GM19468 (cell line): ENCODE results near the gene TANGO6.

Experiments
- ATAC-seq: cut with Tn5 transposase; IDR thresholded peaks from one replicate; pipeline ENCODE4 v1.9.1; 2021; ENCODE audit warnings: mild to moderate bottlenecking, moderate library complexity, moderate number of reproducible peaks; ENCODE audit not compliant: unreplicated experiment; ENCODE audit errors: extremely low read depth

The TANGO6 gene

DNA sequence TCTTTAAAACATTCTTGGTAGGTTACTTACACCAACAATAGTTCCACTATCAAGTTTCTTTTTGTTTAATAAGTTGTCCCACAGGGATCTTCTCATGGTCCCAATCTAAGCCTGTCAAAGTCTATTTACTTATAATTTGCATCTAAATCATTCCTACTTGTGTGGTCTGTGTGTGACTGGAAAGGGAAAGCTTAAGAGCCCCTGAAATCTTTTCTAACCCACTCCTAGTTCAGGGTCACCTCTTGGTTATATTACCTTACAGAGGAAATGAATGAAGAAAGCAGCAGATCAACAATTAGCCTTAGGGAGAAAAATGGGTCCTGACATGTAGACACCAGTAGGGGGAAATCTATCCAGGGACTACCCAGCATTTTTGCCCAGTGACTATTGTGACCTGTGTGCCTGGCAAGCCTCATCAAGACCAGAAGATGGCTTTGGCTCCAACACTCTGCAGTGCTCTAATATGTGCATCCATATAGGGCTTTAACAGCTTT lies 151.7 kb downstream of the TANGO6 start:
- ATAC-seq, result no peak

DNA sequence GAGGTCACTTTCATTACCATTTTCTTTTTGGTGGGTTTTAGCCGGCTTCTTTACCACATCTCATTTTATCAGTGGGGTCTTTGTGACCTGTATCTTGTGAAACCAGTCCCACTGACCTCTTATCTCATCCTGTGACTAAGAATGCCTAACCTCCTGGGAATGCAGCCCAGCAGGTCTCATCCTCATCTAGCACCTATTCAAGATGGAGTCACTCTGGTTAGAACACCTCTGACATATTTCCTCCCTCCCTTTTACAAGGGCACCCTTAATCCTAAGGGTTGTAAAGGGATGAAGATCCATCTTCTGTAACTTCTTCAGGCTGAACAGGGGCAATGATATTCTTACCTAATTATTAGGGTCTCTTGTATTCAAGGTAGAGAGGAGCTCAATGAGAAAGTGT lies 154.2 kb downstream of the TANGO6 start:
- ATAC-seq, result no peak

GRCh38 chr16:68999114-68999513 lies 155.8 kb downstream of the TANGO6 start:
- no peak for ATAC-seq

- no peak for ATAC-seq
Measured at GRCh38 chr16:69003500-69003899, 160.2 kb downstream of the TANGO6 start.

- no peak for ATAC-seq
Measured at GRCh38 chr16:69005641-69006355, 162.5 kb downstream of the TANGO6 start.

GRCh38 chr16:69012906-69013305 lies 169.6 kb downstream of the TANGO6 start:
- no peak for ATAC-seq

- ATAC-seq, result no peak
Measured at GRCh38 chr16:69013991-69014390, 170.7 kb downstream of the TANGO6 start.

GRCh38 chr16:69014811-69015210 lies 171.5 kb downstream of the TANGO6 start:
- no peak for ATAC-seq

DNA sequence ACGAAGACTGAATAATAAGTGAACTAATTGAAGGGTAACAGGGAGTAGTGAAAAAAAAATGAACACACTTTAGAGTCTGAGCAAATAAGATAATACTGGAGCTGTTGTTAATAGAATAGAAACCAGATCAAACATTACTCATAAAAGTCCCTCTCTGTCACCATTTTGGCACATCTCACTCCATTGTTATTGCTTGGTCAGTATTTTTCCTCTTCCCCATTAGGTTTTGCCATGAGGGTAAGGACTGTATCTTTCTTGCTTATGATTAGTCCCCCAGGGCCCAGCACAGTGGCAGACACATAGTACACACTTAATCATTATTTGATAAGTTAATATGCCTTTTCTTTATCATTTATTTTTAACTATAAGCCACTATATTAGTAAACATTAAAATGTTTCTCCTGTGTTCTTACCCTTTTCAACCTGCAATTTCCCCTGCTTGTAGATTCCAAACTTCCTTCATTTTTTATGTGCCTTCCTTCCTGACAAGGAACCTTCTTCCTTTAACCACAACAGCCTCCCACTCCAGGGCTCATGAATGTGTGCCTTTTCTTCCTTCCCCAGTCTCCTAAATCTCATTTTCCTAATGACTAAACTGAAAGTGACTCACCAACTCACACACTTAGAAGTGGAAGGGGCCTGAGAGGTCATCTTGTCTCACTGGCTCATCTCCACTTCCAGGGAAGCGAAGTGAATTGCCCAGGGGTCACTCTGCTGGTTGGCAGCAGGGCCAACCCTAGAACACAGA lies 173.9 kb downstream of the TANGO6 start:
- no peak for ATAC-seq

GRCh38 chr16:69019811-69020210 lies 176.5 kb downstream of the TANGO6 start:
- ATAC-seq, result no peak

GRCh38 chr16:69029121-69029520 lies 185.8 kb downstream of the TANGO6 start:
- no peak for ATAC-seq

GRCh38 chr16:69031877-69032301 lies 188.6 kb downstream of the TANGO6 start:
- no peak for ATAC-seq

DNA sequence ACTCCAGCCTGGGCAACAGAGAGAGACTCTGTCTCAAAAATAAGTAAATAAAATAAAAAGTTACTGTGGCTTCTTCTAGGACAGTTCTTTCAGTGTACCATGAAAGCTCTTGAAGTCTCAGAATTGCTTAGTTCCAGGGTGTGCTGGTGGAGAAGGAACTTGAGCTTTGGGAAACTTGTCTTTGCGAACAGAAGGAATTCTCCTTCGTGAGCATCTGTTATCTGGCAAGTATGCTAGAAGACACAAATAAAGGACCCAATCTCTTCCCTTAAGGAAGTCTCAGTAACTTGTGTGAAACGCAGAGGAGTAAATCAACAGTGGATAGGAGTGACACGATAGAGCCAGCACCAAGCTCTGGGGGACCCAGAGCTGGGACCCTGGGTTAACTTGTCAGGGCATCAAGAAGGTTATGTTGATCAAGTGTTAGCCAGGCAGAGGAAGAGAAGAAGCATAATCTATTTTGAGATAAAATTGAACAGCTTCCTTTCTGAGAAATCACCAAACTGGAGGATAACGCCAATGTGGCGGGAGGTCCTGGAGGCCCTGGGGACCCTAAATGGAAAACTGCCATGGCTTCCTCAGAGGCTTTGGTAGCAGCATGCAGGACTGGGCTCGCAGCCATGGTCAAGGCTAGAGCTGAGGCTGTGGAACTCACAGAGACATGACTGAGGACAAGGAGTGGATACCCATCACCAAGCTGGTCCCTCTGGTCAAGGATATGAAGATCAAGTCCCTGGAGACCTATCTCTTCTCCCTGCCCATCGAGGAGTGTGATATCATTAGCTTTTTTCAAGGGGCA lies 190.0 kb downstream of the TANGO6 start:
- ATAC-seq, result no peak

DNA sequence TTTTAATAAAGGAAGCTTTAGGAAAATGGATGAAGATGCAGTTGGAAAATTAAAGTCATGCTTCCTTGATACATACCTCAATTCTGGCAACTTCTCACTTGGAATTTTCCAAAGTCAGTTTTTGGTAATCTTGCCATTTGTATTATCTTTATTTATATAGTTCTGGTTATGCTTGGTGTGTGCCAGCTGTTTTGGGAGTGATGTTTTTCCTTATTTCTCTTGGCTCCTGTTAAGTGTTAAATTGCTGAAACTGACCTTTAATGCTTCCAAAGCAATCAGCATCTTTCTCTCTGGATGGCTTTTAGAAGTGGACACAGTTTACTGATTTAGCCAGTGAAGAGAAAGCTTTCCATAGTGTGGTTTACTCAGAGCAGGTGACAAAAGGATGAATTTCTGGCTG lies 192.0 kb downstream of the TANGO6 start:
- ATAC-seq, result no peak

DNA sequence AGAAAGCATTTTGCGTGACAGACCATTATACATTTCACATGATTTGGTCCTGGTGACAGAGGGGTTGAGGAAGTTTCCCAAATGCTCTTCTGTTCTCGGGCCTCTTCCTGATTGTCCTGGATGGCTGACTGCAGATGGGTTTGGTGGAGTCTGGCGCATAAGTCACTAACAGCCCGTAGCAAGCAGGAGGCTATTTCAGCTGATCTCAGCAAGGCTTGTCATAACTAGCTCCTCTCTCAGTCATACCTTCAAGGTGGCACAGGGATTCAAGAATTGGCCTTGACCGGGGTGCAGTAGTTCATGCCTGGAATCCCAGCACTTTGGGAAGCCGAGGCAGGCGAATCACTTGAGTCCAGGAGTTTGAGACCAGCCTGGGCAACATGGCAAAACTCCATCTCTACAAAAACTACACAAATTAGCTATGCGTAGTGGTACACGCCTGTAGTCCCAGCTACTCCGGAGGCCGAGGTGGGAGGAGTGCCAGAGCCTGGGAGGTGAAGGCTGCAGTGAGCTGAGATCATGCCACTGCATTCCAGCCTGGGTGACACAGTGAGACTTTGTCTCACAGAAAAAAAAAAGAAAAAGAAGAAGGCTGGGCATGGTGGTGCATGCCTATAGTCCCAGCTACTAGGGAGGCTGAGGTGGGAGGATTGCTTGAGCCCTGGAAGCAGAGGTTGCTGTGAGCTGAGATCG lies 193.2 kb downstream of the TANGO6 start:
- no peak for ATAC-seq

DNA sequence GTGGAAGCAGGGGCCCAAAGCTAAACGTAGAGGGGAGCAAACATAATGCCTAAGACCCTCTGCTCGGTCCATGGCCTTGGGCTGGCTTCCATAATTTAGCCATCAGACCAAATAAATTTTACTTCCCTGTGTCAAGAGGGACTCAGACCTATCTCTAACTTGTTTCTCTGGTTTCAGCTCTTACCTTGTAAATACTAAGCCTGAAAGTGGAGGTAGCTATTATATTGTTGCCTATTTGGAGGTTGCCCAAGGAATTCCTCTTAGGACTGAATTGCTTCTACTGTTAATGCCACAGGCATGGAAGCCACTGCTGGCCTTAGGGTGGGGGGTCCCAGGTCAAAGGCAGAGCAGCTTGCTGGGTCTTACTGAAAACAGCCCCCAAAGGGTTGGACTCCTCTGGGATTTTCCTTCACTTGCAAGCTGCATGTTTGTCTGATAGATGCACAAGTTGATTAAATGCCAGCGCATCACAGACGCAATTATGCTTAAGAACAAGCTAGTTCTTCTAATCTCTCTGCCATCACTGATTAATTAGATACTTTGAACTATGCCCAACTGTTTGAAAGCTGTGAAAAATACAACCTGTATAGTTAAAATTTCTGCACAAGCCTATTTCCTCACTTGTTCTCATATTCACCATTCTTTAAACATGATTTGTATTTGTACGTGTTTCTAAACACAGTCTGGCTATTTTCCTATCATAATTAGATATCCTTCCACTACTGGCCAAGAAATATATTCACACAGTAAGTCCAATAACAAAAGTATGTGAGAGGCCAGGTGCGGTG lies 194.2 kb downstream of the TANGO6 start:
- no peak for ATAC-seq

- no peak for ATAC-seq
Measured at GRCh38 chr16:69039333-69039941, 196.1 kb downstream of the TANGO6 start.

GRCh38 chr16:69040144-69040909 lies 197.0 kb downstream of the TANGO6 start:
- no peak for ATAC-seq
